Subcutaneous adipose tissue (tissue), 4 donors: ENCODE data around the gene DUSP1. TPM values are rescaled to one million over a fixed set of nuclear protein-coding genes. Genes with fewer than 3 reads are reported as not detected.

Experiments used
- total RNA-seq, 4 donors: library from RNA; depleted of rRNA; stranded (reverse); fragments of >200 nt; gene quantifications; one replicate each; pipeline ENCODE4 v1.1.0, GENCODE V29; 2016
- TF ChIP-seq, protein P1 (sequence below): fragments of 450-650 bp; IDR thresholded peaks from one replicate; pipeline ENCODE4 v1.5.1; 2016; ENCODE audit warnings: low read depth, mild to moderate bottlenecking, control low read depth, antibody characterized with exemption, moderate library complexity

DUSP1 gene
- total RNA-seq, 4 donors from 2014 or later = 742 to 1,576 (median 1,059) TPM

DNA sequence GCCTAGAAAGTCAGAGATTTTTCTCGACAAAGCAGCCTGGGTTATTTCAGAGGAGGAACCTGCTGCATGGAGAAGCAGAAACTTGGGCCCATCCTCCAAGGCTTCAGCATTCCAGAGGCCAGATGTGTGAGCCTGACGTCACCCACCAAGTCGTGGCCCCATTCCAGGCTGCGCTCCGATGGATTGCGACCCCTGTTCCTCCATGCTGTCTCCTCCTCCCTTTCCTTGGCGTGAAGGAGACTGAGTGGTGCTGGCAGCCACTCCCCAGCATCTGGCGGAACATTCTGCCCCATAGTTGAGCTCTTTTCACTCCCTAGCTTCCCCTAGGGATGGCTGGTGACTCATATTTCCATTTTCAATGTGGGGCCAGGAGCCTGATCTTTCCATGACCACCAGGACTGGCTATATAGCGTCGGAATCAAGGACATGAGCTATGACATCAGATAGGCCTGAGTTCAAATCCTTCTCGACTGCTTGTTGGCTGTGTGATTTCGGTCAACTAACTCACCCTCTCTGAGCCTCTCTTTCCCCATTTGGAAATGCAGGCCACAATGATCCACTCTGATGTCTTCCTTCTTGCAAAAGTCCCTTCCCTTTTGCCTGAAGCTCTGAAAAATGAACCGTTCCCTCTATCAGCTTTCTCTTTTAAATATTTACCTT is 24.5 kb upstream of the DUSP1 start:
- TF ChIP-seq, protein P1, sequence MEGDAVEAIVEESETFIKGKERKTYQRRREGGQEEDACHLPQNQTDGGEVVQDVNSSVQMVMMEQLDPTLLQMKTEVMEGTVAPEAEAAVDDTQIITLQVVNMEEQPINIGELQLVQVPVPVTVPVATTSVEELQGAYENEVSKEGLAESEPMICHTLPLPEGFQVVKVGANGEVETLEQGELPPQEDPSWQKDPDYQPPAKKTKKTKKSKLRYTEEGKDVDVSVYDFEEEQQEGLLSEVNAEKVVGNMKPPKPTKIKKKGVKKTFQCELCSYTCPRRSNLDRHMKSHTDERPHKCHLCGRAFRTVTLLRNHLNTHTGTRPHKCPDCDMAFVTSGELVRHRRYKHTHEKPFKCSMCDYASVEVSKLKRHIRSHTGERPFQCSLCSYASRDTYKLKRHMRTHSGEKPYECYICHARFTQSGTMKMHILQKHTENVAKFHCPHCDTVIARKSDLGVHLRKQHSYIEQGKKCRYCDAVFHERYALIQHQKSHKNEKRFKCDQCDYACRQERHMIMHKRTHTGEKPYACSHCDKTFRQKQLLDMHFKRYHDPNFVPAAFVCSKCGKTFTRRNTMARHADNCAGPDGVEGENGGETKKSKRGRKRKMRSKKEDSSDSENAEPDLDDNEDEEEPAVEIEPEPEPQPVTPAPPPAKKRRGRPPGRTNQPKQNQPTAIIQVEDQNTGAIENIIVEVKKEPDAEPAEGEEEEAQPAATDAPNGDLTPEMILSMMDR = no peak

DNA sequence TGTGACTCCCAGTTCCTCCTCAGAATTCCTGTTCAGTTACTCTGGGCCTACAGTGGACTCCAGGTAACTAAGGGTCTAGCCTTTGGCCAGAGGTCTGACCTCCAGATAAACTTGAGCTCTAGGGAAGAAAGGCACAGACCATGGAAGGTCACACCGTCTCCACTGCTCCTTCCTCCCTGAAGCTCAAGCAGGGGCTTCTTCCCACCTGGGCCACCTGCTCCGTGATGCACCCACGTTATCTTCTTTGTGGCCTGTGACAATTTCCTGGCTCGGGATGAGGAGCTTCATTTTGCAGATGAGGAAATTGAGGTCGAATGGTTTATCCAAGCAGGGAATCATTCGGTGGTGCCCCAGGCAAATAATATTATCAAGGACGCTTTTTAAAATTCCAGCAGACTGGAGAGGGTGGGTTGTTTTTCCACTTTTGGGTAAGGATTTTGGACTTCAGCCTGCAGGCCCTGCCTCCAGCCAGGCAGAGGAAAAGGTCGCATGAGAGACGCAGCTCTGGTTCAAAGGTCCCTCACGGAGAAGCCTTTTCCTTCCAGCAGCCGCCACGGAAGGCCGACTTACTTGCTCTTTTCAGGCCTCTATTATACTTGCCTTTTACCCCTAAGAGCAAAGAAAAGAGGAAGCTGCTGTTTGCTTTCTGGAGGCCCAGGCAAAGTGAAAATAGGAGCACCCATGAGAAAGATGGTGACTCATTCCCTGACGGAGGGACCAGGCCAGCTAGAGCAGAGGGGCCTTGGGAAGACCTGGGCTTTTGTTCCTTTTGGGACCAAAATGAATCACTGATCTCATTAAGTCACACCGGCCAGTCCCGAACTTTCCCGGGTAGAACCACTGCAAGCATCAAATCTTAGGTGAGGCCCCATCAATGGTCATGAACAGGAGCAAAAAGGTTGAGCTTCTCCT is 22.8 kb upstream of the DUSP1 start:
- TF ChIP-seq, protein P1 = no peak

DNA sequence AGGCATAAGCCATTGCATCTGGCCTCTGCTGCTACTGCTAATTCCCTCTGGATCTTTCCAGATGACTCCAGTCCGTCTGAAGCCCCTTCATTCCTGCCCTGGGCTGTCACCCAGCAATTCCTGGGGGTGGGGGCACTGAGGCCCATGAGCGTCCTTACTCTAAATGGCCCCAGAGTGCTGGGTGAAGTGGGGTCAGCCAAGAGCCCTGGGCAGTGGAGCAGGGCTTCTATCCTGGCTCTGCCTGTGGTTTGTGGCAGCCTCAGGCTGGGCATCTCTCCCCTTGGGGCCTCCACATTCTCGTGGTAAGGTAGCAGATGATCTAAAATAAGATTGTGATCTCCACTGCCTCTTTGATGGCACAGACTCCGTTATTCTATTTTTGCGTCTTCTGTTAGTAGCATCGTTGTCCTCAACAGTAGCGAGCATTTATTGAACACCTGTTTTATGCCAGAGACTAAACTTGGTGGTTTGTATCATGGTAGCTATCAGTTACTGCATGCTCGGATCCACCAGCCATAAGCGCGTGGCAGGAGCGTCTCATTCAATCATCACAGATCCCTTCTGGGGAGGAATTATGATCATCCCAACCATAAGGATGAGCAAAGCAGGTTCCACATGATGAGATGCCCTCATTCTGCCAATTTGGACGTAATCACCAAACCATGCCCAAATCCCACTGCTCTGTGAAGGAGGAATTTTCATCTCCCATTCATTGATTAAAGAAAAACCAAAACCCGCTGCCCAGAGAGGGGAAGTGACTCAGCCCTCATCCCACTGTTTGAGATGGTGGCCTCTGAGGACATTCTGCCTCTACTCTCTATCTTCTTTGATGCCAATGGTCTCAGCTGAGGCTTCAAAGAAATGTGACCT is 21.9 kb upstream of the DUSP1 start:
- TF ChIP-seq, protein P1 = no peak

DNA sequence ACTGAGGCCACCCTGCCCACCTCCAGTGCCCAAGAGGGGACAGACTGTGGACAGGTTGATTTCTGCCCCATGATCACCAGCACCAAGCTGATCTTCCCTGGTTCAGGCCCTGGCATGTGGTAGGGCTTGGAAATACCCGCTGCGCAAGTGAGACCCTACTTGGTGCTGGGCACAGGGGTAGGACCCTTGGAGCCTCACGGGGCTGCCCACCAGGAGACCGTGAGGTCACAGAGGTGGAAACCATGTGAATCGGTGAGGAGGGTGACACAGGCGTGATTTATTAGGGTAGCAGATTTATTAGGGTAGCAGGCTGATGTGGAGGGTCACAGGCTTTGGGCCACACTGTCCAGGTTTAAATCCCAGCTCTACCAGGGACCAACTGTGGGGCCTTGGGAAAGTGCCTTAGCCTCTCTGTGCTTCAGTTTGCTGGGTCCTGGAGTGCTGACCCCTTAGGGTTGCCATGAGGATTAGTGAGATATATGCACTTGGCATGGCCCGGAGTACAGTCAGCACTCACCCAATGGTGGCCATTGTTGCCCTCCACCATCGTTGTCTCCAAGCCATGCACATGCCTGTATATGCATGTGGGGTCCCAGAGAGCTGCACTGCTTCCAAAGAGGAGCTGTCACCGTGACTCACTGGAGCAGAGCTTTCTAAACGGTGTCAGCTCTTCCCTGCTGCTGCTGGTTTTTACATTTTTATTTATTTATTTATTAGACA is 20.9 kb upstream of the DUSP1 start:
- TF ChIP-seq, protein P1 = no peak

DNA sequence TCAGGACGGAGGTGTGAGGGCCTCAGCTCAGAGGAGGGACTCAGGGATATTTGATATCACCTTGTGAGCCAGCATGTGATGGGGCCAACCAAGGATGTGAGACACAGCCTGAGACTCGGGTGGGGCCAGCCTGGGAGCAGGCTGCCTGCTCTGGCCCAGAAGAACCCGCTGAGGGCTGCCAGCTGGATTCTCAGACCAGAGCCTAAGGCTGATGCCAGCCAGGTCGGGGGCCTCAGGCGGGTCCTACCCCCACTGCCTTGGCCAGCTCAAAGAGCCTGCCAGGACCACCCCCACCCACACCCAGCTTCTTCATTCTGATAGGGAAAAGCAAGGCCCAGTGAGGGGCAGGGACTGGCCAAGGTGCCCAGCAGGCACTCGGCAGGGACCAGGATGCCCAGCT is 20.3 kb upstream of the DUSP1 start:
- TF ChIP-seq, protein P1 = no peak

DNA sequence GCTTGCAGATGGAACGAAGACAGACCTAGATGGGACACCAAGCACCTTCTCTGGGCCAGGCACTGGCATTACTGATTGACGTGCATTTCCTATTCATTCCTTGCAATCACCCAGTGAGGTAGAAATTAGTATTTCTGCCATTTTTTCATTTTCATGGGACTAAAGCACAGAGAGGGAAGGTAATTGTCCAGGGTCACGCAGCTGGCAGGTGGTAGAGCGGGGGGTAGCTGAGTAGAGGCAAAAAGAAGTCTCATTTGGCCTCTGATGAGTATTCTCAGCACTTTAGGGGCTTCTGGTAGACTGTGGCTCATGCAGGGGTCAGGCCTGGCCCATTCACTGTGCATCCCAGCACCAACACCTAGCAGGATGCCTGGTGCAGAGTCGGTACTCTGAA is 19.5 kb upstream of the DUSP1 start:
- TF ChIP-seq, protein P1 = no peak
